K562 treated with DMSO at 1 percent for 4 hours (cell line): ENCODE data around the gene NLRP8. TPM values are rescaled to one million over a fixed set of nuclear protein-coding genes. Genes with fewer than 3 reads are reported as not detected.

Experiments
- total RNA-seq: library from RNA; unstranded; fragments of 300-600 nt; gene quantifications from 2 replicates; pipeline ENCODE4 v1.2.3, GENCODE V29; 2022; ENCODE audit not compliant: insufficient read depth

Gene NLRP8
- total RNA-seq = not detected in 2 replicates

DNA sequence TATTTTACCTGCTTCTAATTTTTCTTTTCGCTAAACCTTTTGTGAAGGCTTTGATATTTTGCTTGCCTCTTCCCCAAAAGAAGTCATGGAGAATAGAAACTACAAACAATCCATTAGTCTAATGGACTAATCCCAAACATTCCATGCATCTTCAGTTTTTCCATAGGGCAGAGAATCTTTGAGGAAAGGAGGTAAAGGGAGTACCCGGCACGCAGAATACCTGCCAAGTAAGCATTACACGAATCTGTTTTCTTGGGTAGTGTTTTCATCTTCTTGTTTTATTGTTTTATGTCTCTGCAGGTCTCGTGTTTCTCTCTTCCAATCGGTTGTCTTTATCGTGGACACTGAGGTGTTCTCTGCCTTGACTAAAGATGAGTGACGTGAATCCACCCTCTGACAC, at the start of gene NLRP8:
Gene NLRP8, plus strand, starts transcription at position 301 of the 400 bp plus-strand sequence.

DNA sequence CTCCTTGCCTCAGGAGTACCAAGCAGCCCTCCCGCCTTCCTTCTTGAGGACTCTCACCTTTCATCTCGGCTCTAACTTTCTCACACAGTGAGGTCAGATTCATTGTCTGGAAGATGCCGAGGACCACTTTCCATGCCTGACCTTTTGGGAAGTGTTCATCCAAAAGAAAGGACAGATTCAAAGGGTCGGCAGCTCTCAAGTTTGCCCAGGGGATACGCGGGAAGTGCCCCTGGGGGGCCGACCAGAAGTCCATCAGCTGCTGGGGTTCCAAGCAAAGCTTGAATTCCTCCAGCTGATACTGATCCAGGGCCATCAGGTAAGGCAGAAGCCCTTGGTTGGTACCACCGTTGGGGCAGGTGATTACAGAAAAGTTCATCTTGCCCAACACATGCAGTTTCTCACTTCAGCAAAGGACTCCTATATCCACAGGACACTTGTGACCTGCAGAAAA, 15.7 kb upstream of the NLRP8 start, which contains the start of gene NLRP13:
Gene NLRP13, minus strand, starts transcription at position 401 of the 451 bp plus-strand sequence. Its CDS starts 25 bp downstream, at position 376.

DNA sequence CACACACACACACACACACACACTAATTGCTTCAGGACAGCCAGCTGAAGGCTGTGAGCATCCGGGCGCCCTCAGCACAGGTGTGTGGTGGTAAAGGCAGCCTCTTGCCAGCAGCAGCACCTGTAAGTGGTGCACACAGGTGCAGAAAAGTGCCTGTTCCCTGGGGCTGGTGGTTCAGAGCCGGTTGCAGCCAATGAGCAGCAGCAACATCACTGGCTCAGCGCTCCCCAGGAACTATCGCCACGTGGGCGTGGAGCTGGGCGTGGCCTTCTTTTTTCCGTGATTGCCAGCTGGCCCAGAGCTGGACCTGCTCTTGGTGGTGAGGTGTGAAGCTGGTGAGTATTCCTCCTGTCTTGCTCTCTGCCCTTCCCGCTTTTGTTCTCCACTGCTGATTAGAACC, 38.9 kb downstream of the NLRP8 start, which contains the start of gene NLRP5:
Gene NLRP5, plus strand, starts transcription at position 289 of the 400 bp plus-strand sequence.

Other genes starting within 250 kb of the NLRP8 start
- gene NLRP9, start 209.4 kb upstream of the NLRP8 start, total RNA-seq = not detected in 2 replicates
- gene RFPL4A, start 188.7 kb upstream of the NLRP8 start, total RNA-seq = 1.7 and 2.4 TPM in 2 replicates
- not detected in 2 replicates for gene RFPL4AL1, start 178.7 kb upstream of the NLRP8 start, total RNA-seq
- 0.33 and 0.83 TPM in 2 replicates for gene NLRP11, start 115.8 kb upstream of the NLRP8 start, total RNA-seq
- 0.59 and 1.3 TPM in 2 replicates for gene NLRP4, start 111.3 kb upstream of the NLRP8 start, total RNA-seq
- not detected in 2 replicates for gene NLRP13, start 15.5 kb upstream of the NLRP8 start, total RNA-seq
- gene NLRP5, start 38.9 kb downstream of the NLRP8 start, total RNA-seq = not detected in 2 replicates
- gene ZNF787, start 173.5 kb downstream of the NLRP8 start, total RNA-seq = 48.0 and 50.8 TPM in 2 replicates
- 29.8 and 34.8 TPM in 2 replicates for gene ZNF444, start 193.5 kb downstream of the NLRP8 start, total RNA-seq
- gene GALP, start 228.2 kb downstream of the NLRP8 start, total RNA-seq = not detected in 2 replicates
- gene ZSCAN5B, start 250.0 kb downstream of the NLRP8 start, total RNA-seq = not detected in 2 replicates